Choroid plexus epithelial cell (primary cell): ENCODE data around the gene HELZ.

Source experiments
- DNase-seq: peaks from one replicate; pipeline ENCODE4 v3.0.0-alpha.2; 2010; ENCODE audit warnings: low read depth
- H3K4me3 ChIP-seq: 2 replicates; pipeline ENCODE4 v1.5.1; 2011; ENCODE audit warnings: low read depth, mild to moderate bottlenecking, control low read depth, low read length, moderate library complexity
- CTCF ChIP-seq: conservative IDR thresholded peaks from 2 replicates; pipeline ENCODE4 v1.5.1; 2011; ENCODE audit warnings: low read depth, mild to moderate bottlenecking, control low read depth, inconsistent platforms, low read length, moderate library complexity

Gene HELZ

DNA sequence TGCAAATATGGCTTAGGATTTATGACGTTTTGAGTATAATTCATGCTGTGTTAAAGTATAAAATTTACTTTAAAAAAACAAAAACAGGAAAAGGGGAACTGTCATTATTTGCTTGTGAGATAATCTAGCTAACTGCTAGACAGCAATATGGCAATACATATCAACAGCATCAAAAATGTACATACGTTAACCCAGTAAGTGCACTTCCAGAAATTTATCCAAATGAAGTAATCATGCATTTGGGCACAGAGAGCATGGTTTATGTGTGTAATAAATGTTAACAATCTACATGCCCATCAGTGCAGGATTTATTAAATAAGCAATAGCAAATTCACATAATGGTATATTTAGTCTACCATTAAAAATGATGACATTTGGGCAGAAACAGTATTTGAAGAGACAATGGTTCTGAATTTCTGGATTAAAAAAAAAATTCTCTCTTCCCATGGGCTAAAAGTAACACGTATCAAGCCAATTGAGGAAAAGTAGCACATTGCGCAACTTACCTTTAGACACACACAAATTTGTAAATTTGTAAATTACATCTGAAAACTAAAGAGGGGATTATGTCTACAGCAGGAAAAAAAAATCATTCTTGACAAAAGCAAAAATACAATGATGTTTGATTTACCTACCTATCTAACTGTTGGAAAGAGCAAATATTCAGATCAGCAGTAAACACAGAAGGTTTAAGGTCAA, 120.4 kb downstream of the HELZ start:
- H3K4me3 ChIP-seq, result no peak overlapping the region
- TF ChIP-seq CTCF, result no peak
- no peak for DNase-seq

DNA sequence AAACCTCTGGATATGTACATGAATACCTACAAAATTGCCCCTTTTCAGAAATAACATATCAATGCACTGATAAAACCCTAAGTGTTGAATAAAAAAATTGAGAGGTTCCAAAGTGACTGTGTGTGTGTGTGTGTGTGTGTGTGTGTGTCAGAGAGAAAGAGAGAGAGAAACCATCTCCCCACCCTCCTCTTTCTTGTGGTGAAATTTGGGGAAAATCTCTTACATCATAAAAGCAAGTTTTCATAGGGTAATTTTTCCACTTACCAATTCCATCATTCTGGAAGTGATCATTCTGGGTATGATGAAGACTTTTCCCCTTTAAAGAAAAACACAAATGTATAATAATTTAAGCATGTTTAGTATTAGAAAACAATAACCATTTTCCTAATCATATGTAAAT, 121.3 kb downstream of the HELZ start:
- no peak overlapping the region for H3K4me3 ChIP-seq
- no peak for TF ChIP-seq CTCF
- DNase-seq, result no peak

GRCh38 chr17:67121316-67121891, 123.6 kb downstream of the HELZ start:
- no peak overlapping the region for H3K4me3 ChIP-seq
- TF ChIP-seq CTCF, result no peak
- no peak for DNase-seq

DNA sequence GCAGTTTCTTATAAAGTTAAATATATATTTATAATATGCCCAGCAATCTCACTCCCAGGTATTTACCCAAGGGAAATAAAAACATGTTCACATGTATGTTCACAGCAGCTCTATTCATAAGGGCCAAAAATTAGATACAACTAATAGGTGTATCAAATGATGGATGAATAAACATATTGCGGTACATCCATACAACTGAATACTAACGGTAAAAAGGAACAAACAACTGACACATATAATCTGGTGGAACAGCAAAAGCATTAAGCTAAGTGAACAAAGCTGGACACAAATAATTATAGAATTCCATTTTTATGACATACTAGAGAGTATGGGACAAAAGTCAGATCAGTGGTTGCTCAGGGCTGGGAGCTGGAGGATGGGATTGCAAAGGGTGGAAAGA, 125.9 kb downstream of the HELZ start:
- TF ChIP-seq CTCF, result no peak
- no peak overlapping the region for H3K4me3 ChIP-seq
- no peak for DNase-seq

GRCh38 chr17:67116045-67116575, 128.9 kb downstream of the HELZ start:
- DNase-seq, result no peak
- no peak for TF ChIP-seq CTCF
- H3K4me3 ChIP-seq, result no peak overlapping the region

DNA sequence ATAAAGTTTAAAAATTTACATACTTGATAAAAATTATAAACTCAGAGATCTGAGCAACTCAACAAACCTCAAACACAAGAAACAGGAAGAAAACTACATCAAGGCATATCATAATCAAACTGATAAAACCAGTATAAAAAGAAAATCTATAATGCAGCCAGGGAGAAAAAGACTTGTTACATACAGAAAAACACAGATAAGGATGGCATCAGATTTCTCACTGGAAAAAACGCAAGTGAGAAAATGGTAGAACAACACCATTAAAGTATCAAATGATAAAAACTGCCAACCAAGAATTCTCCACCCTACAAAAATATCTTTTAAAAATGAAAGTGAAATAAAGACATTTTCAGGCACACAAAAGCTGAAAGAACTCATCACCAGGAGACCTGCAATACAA, 129.6 kb downstream of the HELZ start:
- DNase-seq, result no peak
- H3K4me3 ChIP-seq, result no peak overlapping the region
- TF ChIP-seq CTCF, result no peak

GRCh38 chr17:67113486-67113885, 131.5 kb downstream of the HELZ start:
- no peak for DNase-seq
- H3K4me3 ChIP-seq, result no peak overlapping the region
- TF ChIP-seq CTCF, result no peak
